ENCODE data around the gene AUTS2.

AUTS2 gene

DNA sequence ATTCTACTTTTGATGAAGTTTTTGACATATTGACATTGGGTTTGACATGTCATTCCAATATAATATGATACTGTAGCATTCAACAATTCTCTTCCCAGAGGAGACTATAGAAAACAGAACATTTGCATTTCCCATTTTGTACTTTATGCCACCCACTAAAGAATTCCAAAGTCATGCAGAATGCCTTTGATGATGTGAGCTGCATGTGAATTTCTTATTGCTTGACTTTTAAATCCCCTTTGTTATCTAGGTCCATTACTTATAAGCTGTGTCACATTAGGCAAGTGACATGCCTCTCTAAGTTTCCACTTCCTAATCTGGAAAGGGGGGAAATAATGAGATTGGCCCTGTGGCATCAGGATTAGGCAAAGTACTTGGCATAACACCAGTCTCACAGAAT, 436.7 kb downstream of the AUTS2 start:
- Histone ChIP-seq H3K79me2 (ENCODE audit: insufficient read depth, low read length) (peaks cover 7% of the 10 kb centered on the region; the same call in 1 of the 2 replicates), H3K36me3 (ENCODE audit: insufficient read depth, low read length) (no peaks in the 10 kb centered on the region), H4K20me1 (ENCODE audit: insufficient read depth, low read length, poor library complexity, severe bottlenecking) (peaks cover 4% of the 10 kb centered on the region), H3K9ac (ENCODE audit: low read depth, low read length, poor library complexity, severe bottlenecking) (no peak overlapping the region), H3K4me1 (ENCODE audit: insufficient read depth, low read length, poor library complexity, severe bottlenecking) (peaks cover 4% of the 10 kb centered on the region), H3F3A (ENCODE audit: low read depth) (no peaks in the 10 kb centered on the region), H3K4me3 (ENCODE audit: low read length, poor library complexity, severe bottlenecking) (no peak overlapping the region), H2AFZ (ENCODE audit: low read length) (no peak overlapping the region), H3K9me2 (replicated peaks; ENCODE audit: low read depth, low read length) (no peaks in the 10 kb centered on the region), H3K4me2 (ENCODE audit: low read depth, low read length, poor library complexity, severe bottlenecking) (no peak overlapping the region), H3K9me3 (ENCODE audit: insufficient read depth, low read depth, low read length) (no peaks in the 10 kb centered on the region), H3K27me3 (ENCODE audit: insufficient read depth, low read length, poor library complexity, severe bottlenecking) (no peaks in the 10 kb centered on the region)
- TF ChIP-seq EZH2phosphoT487 (IDR thresholded peaks at IDR 0.05; ENCODE audit: borderline replicate concordance) = no peak
- TF ChIP-seq, protein P1, sequence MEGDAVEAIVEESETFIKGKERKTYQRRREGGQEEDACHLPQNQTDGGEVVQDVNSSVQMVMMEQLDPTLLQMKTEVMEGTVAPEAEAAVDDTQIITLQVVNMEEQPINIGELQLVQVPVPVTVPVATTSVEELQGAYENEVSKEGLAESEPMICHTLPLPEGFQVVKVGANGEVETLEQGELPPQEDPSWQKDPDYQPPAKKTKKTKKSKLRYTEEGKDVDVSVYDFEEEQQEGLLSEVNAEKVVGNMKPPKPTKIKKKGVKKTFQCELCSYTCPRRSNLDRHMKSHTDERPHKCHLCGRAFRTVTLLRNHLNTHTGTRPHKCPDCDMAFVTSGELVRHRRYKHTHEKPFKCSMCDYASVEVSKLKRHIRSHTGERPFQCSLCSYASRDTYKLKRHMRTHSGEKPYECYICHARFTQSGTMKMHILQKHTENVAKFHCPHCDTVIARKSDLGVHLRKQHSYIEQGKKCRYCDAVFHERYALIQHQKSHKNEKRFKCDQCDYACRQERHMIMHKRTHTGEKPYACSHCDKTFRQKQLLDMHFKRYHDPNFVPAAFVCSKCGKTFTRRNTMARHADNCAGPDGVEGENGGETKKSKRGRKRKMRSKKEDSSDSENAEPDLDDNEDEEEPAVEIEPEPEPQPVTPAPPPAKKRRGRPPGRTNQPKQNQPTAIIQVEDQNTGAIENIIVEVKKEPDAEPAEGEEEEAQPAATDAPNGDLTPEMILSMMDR (conservative IDR thresholded peaks at IDR 0.05; ENCODE audit: low read length) = no peak

DNA sequence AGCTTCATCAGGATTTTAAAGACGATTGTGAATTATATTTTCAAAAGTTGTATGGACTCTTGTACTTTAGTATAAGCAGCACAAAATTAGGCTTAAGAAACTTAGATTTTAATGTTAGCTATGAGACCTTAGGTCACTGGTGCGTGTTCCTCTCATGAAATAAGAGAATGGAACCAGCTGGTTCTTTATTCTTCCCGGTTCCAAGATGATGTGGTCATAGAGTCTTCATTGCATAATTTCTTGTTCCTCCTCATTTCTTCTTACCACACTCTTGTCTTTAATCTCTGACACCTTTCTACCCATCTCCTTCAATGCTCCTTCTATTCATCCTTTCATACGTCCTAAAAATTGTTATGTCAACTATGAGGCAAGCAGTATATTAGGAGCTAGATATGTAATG, 437.2 kb downstream of the AUTS2 start:
- H3K9me2 ChIP-seq (replicated peaks; ENCODE audit: low read depth, low read length) = no peaks in the 10 kb centered on the region
- H3F3A ChIP-seq (ENCODE audit: low read depth) = no peaks in the 10 kb centered on the region
- peaks cover 4% of the 10 kb centered on the region for H3K4me1 ChIP-seq (ENCODE audit: insufficient read depth, low read length, poor library complexity, severe bottlenecking)
- peaks cover 7% of the 10 kb centered on the region; the same call in 1 of the 2 replicates for H3K79me2 ChIP-seq (ENCODE audit: insufficient read depth, low read length)
- H3K4me2 ChIP-seq (ENCODE audit: low read depth, low read length, poor library complexity, severe bottlenecking) = no peak overlapping the region
- TF ChIP-seq, protein P1 (conservative IDR thresholded peaks at IDR 0.05; ENCODE audit: low read length) = no peak
- TF ChIP-seq EZH2phosphoT487 (IDR thresholded peaks at IDR 0.05; ENCODE audit: borderline replicate concordance) = no peak
- no peak overlapping the region for H3K4me3 ChIP-seq (ENCODE audit: low read length, poor library complexity, severe bottlenecking)
- H3K9ac ChIP-seq (ENCODE audit: low read depth, low read length, poor library complexity, severe bottlenecking) = no peak overlapping the region
- H2AFZ ChIP-seq (ENCODE audit: low read length) = no peak overlapping the region
- peaks cover 4% of the 10 kb centered on the region for H4K20me1 ChIP-seq (ENCODE audit: insufficient read depth, low read length, poor library complexity, severe bottlenecking)
- no peaks in the 10 kb centered on the region for H3K36me3 ChIP-seq (ENCODE audit: insufficient read depth, low read length)
- no peaks in the 10 kb centered on the region for H3K27me3 ChIP-seq (ENCODE audit: insufficient read depth, low read length, poor library complexity, severe bottlenecking)
- H3K9me3 ChIP-seq (ENCODE audit: insufficient read depth, low read depth, low read length) = no peaks in the 10 kb centered on the region

DNA sequence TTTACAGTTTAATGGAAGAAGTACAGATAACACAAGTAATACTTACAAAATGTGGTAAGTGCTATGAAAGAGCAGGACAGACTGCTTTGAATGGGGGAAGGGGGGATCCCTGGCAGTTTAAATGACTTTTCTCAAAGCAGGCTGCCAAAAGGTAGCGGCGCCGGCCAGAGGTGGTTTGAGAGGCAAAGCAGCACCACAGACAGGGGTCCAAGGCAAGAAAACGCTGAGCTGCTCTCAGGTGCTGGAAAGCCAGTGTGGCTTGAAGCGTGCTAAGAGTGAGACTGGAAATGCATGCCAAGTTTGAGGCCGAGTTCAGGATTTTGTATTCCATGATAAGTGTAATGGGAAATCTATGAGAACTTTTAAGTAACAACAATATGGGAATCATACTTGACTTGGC, 437.7 kb downstream of the AUTS2 start:
- Histone ChIP-seq H3K9ac (ENCODE audit: low read depth, low read length, poor library complexity, severe bottlenecking) (no peak overlapping the region), H3K9me3 (ENCODE audit: insufficient read depth, low read depth, low read length) (no peaks in the 10 kb centered on the region), H3F3A (ENCODE audit: low read depth) (no peaks in the 10 kb centered on the region), H3K27me3 (ENCODE audit: insufficient read depth, low read length, poor library complexity, severe bottlenecking) (no peaks in the 10 kb centered on the region), H3K9me2 (replicated peaks; ENCODE audit: low read depth, low read length) (no peaks in the 10 kb centered on the region), H2AFZ (ENCODE audit: low read length) (no peak overlapping the region), H4K20me1 (ENCODE audit: insufficient read depth, low read length, poor library complexity, severe bottlenecking) (peaks cover 4% of the 10 kb centered on the region), H3K79me2 (ENCODE audit: insufficient read depth, low read length) (peaks cover 7% of the 10 kb centered on the region; the same call in 1 of the 2 replicates), H3K4me1 (ENCODE audit: insufficient read depth, low read length, poor library complexity, severe bottlenecking) (peaks cover 4% of the 10 kb centered on the region), H3K36me3 (ENCODE audit: insufficient read depth, low read length) (no peaks in the 10 kb centered on the region), H3K4me3 (ENCODE audit: low read length, poor library complexity, severe bottlenecking) (no peak overlapping the region), H3K4me2 (ENCODE audit: low read depth, low read length, poor library complexity, severe bottlenecking) (no peak overlapping the region)
- TF ChIP-seq, protein P1 (conservative IDR thresholded peaks at IDR 0.05; ENCODE audit: low read length) = no peak
- TF ChIP-seq EZH2phosphoT487 (IDR thresholded peaks at IDR 0.05; ENCODE audit: borderline replicate concordance) = no peak
